ENCODE results near the gene WDPCP. TPM values are rescaled to one million over a fixed set of nuclear protein-coding genes. Genes with fewer than 3 reads are reported as not detected.

WDPCP gene
- total RNA-seq, 1 donor from 2014 or later, result 18.8 TPM

DNA sequence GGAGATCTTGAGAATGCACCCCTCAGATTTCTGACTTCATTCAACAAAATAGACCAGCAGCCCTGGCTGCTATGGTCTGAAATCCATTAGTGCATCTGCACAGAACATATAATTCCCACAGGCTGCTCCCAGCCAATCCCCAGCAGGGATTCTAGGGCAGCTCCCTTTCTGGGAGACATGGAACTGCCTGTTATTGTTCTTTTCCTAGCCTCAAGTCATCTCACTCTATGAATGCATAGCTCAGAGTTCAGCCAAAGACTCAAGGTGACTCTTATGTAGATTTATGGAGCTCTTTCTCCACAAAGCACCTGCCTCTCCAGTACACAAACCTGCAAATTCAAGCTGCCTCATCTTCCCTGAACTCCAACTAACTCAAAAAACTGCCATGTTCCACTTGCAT lies 241.9 kb downstream of the WDPCP start:
- TF ChIP-seq, protein P1, sequence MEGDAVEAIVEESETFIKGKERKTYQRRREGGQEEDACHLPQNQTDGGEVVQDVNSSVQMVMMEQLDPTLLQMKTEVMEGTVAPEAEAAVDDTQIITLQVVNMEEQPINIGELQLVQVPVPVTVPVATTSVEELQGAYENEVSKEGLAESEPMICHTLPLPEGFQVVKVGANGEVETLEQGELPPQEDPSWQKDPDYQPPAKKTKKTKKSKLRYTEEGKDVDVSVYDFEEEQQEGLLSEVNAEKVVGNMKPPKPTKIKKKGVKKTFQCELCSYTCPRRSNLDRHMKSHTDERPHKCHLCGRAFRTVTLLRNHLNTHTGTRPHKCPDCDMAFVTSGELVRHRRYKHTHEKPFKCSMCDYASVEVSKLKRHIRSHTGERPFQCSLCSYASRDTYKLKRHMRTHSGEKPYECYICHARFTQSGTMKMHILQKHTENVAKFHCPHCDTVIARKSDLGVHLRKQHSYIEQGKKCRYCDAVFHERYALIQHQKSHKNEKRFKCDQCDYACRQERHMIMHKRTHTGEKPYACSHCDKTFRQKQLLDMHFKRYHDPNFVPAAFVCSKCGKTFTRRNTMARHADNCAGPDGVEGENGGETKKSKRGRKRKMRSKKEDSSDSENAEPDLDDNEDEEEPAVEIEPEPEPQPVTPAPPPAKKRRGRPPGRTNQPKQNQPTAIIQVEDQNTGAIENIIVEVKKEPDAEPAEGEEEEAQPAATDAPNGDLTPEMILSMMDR (IDR thresholded peaks at IDR 0.05; ENCODE audit: borderline replicate concordance), result no peak
- Histone ChIP-seq H3K27ac (replicated peaks) (no peak overlapping the region), H3K9me3 (replicated peaks) (peaks cover 35% of the 10 kb centered on the region), H3K36me3 (peaks cover 17% of the 10 kb centered on the region), H3K4me3 (no peak overlapping the region), H3K4me1 (peaks cover 11% of the 10 kb centered on the region), H3K27me3 (ENCODE audit: low read depth) (no peaks in the 10 kb centered on the region)
- DNase-seq, result no peak
- intact Hi-C loops (cut with micrococcal nuclease), result no loop called here

DNA sequence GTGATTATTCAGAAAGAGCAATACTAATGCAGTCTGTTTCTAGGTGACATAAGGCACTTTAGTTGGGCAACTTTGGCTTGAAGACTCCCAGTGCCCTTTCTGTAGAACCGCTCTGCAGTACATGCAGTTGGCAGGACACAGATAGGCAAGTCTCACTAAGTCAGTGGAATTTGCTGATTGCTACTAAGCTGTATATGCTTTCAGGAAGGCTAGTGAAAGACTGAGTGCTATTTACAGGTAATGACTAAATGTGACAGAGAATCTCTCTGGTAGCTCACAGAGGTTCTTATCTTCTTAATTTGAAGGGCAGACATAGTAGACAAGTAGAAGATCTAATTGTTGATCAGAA lies 243.0 kb downstream of the WDPCP start:
- intact Hi-C loops (cut with micrococcal nuclease), result no loop called here
- TF ChIP-seq, protein P1 (IDR thresholded peaks at IDR 0.05; ENCODE audit: borderline replicate concordance), result no peak
- H3K4me1 ChIP-seq, result peaks cover 11% of the 10 kb centered on the region
- no peak for DNase-seq
- no peak overlapping the region for H3K4me3 ChIP-seq
- peaks cover 32% of the 10 kb centered on the region for H3K9me3 ChIP-seq (replicated peaks)
- no peaks in the 10 kb centered on the region for H3K27me3 ChIP-seq (ENCODE audit: low read depth)
- H3K27ac ChIP-seq (replicated peaks), result no peak overlapping the region
- H3K36me3 ChIP-seq, result peaks cover 15% of the 10 kb centered on the region

DNA sequence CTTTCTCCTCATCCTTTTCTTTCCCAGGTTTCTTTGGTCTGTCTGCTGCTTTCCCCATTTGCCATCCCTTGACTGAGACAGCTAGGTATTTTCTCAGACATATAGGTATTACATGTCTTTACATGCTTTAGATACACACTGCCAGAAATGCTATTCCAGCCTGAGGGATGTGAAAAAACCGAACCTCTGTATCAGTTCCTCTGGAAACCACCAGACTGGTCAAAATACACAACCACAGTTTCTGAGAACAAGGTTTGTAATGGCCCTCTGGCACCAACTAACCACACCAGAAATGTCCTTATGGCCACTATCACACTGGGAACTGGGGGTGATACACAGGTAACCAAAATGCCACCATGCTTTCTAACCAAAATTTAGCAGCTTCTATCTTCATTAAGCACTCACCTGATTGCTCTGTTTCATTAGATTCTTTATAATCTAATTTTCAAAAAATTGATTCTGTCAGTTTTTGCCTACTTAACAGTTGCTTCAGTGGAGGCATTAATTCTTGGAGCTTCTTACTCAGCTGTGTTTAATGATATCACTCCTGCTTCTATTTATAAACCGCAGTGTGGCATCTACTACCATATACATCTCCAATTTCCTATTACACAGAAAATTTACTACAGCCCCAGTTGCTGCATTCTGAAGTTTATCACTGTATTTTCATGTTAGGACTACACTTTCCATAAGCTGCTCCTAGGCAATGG lies 243.5 kb downstream of the WDPCP start:
- no peak overlapping the region for H3K27ac ChIP-seq (replicated peaks)
- no peaks in the 10 kb centered on the region for H3K27me3 ChIP-seq (ENCODE audit: low read depth)
- H3K4me3 ChIP-seq, result no peak overlapping the region
- no peak for DNase-seq
- peaks cover 15% of the 10 kb centered on the region for H3K36me3 ChIP-seq
- peaks cover 28% of the 10 kb centered on the region for H3K9me3 ChIP-seq (replicated peaks)
- intact Hi-C loops (cut with micrococcal nuclease), result no loop called here
- TF ChIP-seq, protein P1 (IDR thresholded peaks at IDR 0.05; ENCODE audit: borderline replicate concordance), result no peak
- H3K4me1 ChIP-seq, result peaks cover 11% of the 10 kb centered on the region

DNA sequence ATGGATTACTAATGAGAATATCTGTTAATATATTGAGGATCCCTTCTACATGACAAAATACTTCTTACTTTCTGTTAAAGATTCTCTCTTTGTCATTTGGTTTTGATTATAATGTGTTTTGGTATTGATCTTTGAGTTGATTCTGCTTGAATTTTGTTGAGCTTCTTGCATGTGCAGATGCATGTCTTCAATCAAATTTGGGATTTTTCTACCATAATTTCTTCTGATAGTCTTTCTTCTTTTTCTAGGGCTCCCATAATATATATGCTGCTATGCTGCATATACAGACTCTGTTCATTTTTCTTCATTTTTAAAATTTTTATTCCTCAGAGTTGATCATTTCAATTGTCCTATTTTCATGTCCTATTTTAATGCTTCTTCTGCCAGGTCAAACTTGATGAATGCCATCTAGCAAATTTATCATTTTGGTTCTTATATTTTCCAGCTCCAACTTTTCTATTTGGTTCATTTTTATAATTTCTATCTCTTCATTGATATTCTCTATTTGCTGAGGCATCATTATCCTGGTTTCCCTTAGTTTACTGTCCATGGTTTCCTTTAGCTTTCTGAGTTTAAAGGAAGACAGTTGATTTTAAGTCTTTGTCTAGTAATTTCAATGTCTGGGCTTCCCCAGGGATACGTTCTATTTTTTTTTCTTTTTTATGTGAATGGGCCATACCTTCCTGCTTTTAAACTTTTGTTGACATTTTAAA lies 244.7 kb downstream of the WDPCP start:
- DNase-seq, result no peak
- no peaks in the 10 kb centered on the region for H3K27me3 ChIP-seq (ENCODE audit: low read depth)
- TF ChIP-seq, protein P1 (IDR thresholded peaks at IDR 0.05; ENCODE audit: borderline replicate concordance), result no peak
- intact Hi-C loops (cut with micrococcal nuclease), result no loop called here
- peaks cover 15% of the 10 kb centered on the region for H3K36me3 ChIP-seq
- peaks cover 28% of the 10 kb centered on the region for H3K9me3 ChIP-seq (replicated peaks)
- H3K4me1 ChIP-seq, result peaks cover 11% of the 10 kb centered on the region
- H3K4me3 ChIP-seq, result no peak overlapping the region
- no peak overlapping the region for H3K27ac ChIP-seq (replicated peaks)

DNA sequence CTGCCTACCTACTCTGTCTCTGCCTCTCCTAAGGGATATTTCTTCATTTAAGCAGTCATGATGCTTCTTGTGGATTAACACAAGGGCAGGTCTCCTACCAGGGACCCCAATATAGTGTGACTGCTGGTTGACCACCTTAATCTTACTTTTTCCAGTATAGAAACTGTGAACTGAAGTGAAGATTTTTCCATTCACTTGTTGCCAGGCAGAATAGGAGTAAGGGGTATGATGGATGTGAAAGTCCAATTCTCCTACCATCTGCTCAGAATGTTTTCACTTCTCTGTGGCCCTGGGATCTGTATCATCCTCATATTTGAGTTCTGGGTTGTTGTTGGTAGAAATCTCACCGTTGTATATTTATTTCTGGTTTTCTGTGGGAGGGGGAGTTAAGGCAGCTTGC lies 247.8 kb downstream of the WDPCP start:
- Histone ChIP-seq H3K4me3 (no peak overlapping the region), H3K36me3 (peaks cover 19% of the 10 kb centered on the region), H3K9me3 (replicated peaks) (peaks cover 28% of the 10 kb centered on the region), H3K4me1 (peaks cover 8% of the 10 kb centered on the region), H3K27me3 (ENCODE audit: low read depth) (no peaks in the 10 kb centered on the region), H3K27ac (replicated peaks) (no peak overlapping the region)
- intact Hi-C loops (cut with micrococcal nuclease), result no loop called here
- TF ChIP-seq, protein P1 (IDR thresholded peaks at IDR 0.05; ENCODE audit: borderline replicate concordance), result no peak
- DNase-seq, result no peak
